HG03354 (cell line): Measurements from ENCODE around the gene AGAP1.

Experiments
- ATAC-seq: cut with Tn5 transposase; IDR thresholded peaks from one replicate; pipeline ENCODE4 v1.9.1; 2021; ENCODE audit warnings: mild to moderate bottlenecking; ENCODE audit not compliant: unreplicated experiment, poor library complexity, severe bottlenecking

AGAP1 gene

DNA sequence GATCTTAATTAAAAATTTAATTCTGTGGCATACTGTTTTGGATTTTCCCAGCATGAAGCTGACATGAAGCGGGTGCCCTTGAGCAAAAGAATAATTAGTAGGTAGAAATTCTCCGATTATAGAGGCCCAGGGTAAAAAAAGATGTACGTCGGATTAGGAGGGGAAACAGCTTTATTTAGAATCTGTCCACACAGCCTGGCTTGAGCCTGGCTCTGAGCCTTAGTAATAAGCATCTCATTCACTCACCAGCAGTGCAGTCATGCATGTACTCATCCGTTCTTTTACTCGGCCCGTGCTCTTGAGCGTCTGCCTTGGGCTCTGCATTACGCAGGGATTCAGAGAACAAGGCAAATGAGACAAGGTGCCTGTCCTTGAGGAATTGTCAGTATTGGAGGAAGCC lies 219.3 kb downstream of the AGAP1 start:
- ATAC-seq: no peak

DNA sequence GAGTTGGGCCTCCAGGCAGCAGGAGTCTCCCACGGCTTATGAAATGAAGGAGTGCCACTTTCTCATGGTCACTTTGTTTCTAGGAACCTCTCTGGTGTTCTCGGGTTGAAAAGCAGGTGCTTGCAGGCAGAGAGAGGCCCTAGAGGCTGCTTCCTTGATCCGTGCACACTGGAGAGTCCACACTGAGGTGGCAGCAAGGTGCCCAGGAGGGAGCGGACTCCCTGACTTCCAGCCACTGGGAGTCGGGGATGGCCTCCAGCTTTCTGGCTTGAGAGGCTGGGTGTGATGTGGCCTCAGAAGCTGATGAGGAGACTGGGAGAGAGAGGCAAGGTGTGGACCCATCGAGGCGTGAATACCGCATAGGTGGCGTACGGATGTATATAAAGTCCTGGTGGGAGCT lies 221.8 kb downstream of the AGAP1 start:
- ATAC-seq: no peak

DNA sequence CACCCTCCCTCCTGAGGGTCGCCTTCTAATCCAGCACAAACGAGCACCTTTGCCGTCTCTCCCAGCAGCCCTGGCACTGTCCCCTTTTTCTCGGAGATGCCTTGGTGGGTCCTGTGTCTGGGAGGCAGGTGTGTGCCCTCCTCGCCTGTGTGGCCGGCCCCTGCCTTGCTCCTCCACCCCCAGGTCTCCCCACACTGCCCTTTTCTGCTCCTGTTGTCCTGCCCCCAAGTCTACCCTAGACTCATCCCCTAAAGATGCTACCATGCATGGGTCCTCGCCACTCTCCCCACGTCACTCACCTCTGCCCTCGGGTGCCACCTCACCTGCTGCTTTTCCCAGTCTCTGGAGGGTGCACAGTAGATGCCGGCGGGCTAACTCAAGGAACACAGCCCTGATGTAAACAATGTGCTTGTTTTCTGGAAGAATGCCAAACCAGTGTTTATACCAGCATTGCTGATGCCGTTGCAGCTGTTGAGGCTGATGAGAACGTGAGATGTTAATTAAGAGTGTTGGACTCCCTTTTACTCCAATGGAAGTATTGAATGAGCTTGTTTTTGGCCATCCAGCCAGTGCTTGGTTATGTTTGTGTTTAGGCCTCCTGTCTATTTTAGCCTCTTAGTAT lies 223.1 kb downstream of the AGAP1 start:
- no peak for ATAC-seq

DNA sequence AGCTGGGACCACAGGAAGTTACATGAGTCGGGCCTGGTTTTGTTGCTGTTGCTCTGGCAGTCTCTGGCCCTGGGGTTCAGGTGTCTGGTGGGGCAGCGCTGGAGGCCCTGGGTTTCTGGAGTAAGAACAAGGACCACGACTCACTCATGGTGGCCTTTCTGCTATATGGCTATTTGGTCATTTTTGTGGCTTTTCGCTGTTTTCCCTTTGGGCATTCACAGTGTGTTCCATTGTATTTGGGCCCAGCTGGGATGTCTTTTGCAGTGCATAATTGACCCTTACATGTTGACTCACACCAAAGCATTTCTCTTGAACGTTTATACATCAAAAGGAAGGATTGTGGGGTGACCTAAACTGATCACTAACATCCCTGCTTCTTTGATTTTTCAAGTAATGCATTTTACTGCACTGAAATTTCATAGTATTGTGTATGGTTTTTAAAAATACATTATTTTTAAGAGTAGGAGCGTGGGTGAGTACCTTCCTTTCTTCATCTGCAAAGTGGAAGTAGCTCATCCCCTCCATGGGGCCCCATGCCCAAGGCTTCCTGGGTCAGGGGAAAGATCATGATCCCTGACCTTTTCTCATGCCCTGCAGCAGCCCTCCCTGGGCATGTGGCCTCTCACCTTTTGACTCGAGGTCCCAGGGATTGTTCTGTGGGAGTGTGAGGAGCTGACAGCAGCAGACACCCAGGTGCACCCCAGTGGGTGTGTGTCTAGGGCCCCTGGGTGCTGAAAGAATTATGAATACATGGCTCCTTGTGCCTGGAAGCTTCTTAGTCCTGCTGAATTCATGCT lies 225.5 kb downstream of the AGAP1 start:
- no peak for ATAC-seq

DNA sequence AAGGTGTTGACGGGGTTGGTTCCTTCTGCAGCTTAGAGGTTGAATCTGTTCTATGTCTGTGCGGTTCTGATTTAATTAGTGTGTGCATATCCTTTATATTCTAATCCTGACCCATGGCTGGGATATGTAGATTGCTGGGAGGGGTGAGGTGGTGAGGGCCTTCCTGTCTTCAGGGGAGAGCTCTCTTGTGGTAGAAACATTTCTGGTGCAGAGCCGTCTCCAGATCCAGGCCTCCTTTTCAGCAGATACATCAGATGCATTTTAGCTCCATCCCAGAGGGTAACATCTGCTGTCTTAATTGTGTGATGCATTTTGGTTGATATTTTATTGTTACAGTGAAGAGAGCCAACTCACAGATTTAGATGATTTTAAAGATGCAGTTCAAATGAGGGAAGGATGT lies 227.8 kb downstream of the AGAP1 start:
- no peak for ATAC-seq

DNA sequence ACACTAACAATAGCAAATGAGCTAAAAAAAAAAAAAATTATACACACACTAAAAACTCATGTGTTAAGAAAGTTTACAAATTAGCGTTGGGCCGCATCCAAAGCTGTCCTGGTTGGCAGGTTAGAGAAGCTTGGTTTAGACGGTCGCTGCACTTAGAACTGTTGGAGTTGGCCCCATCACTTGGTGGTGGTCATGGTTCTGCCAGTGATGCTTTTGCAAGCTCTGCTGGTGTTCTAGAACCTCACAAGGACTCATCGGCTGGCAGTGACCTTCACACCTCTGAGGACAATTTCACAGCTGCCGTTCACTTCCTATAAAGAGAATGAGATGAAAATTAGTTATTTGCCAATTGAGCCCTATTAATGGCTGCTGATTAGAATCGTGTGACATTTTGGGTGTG lies 229.0 kb downstream of the AGAP1 start:
- no peak for ATAC-seq

DNA sequence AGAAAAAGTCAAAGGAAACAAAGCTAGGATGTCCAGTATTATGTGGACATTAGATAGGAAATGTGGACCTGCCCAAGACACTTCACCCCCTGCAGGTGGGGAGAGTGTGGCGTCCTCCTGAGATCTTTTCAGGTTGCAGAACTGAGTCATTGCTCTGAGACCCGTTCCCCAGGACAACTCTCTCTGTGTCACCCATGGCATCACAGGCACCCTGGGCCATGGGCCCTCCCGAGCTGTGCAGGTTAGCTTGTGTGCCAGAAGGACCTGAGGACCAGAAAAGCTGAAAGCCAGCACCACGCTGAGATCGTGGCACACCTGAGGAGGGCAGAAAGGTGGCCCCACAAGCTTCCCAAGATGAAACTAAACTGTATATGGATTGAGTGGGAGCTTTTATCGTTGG lies 229.5 kb downstream of the AGAP1 start:
- ATAC-seq: no peak

DNA sequence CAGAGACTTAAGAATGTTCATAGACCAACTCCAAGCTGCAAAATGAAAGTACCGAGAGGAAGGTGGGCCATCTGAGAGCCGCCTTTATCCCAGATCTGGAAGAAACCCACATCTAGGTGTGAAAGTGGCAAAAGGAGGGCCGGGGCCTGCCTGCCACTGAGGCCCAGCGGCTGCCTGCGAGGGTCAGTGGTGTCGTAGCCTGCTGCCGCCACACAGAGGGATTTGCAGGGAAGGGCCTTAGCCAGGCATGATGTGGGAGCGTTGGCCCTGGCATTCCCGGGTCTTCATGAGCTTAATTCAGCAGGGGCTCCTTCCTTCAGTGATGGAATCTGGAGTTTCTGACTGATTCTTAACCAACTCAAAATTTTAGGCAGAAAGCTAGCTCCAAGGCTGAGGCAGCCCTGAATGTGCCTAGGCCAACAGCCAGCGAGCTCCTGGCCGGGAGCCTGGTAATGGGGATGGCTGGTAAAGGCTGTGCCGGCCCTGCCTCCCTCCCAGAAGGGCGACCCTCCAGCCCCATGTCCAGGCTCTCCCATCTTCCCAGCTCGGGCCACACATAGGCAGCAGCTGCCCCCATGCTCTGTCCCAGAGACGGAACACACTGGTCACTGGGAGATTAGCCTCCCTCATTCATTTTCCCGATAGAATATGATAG lies 230.1 kb downstream of the AGAP1 start:
- no peak for ATAC-seq

DNA sequence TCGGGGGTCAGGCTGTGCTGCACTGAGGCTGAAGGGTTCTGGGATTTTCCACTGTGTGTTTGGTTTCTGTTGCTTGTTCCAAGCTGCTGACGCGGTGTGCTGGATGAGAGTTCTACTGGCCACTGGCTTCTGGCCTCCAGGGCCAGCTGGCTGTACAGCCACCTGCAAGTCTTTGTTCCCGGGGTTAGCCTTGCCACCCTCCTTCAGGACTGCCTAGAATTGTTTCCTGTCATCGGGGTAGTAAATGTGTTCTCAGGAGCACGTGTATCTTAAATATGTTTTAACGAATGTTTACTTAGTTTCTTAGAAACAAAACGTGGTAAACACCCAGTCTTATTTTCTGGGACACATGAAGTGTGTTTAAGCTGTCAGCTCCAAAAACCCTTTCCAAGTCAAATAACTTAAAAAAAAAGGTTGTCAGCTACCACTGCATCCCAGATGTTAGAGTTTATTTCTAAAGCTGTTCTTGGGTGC lies 231.2 kb downstream of the AGAP1 start:
- no peak for ATAC-seq

DNA sequence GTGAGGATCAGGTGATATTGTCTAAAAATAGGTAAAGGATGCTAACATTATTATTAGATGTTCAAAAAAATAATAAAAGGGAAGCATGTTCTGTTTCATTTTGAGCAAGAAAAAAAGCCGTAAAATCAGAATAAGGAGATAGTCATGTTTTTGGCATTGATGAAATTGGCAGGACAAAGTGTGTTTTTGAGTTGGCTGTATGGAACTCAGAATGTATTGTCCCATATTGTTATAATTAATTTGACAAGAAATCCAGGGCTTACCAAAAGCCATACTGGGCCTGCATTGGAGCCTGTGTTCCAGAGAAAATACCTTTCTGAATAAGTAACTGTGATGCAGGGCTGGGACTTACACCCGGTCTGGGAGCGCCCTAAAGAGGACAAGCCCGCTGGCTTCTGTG lies 232.0 kb downstream of the AGAP1 start:
- ATAC-seq: no peak

DNA sequence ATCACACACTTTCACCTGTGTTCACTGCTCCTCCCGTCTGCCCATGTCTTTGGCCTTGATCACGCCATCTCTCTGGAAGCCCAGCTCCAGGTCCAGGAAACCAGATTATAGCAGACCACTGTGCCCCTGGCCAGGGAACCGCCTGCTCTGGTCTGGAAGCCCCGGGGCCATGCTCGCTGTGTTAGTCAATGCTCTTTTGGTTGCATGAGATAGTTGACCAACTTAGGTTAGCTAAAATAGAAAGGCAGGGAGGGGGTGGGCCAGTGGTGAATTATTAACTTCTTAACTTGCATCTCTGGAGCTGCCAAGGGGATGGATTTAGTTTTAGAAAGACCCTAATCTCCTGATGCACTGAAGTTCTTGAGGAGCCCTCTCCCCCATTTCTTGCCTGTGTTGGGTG lies 232.7 kb downstream of the AGAP1 start:
- ATAC-seq: no peak

DNA sequence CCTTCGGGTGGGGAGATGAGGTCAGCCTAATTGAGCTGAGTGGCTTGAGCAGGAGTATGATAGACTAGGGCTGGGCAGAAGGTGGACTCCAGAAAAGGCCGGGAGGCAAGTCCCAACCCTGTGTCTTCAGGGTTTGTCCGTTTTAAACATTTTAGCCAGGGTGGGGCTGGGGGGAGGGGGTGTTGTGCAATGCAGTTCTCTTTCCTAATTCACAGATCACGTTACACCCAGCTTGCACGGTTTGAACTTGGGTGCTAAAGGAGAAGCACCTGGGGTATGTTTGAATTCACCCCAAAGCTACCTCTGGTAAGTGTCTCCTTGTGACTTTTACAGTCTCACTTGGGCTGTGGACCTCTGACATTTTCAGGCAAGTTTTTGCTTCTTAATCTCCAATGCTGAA lies 233.3 kb downstream of the AGAP1 start:
- no peak for ATAC-seq

DNA sequence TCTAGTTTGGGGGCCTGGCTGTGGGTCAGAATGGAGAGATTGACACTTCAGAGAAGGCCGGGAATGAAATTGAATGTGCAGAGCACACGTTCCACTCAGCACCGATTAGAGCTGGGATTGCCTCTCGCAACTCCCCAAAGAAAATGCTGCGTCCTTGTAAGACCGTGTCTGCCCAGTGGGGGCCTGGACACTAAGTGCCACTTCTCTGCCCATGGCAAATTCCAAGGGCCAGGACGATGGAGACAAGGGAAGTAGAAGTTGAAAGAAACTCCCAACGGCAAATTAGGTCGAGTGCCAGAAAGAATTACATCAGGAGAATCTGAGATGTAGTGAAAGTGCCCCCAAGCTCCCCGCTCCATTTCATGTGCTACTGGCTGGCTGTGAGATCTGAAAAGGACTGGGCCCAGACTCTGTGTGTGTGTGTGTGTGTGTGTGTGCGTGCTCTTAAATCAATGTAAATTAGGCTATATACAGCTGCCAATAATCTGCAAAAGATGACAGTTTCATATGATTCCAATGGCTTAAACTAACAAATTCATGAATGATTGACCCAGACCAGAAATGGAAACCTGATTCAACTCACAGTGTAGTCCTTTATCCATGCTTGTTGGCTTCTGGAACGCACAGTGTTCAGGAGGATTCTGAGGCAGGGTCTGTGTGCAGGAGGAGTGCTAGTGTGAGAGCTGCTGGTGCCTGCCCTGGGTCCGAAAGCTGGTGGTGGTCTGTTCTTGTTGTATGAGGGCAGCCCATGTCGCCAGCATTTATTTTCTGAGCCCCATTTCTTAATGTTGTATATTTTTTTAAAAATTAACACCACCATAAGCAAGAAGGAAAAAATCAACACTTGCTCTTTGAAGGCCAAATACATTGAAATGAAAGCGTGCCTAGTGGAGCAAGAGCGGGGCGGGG lies 234.3 kb downstream of the AGAP1 start:
- ATAC-seq: no peak

DNA sequence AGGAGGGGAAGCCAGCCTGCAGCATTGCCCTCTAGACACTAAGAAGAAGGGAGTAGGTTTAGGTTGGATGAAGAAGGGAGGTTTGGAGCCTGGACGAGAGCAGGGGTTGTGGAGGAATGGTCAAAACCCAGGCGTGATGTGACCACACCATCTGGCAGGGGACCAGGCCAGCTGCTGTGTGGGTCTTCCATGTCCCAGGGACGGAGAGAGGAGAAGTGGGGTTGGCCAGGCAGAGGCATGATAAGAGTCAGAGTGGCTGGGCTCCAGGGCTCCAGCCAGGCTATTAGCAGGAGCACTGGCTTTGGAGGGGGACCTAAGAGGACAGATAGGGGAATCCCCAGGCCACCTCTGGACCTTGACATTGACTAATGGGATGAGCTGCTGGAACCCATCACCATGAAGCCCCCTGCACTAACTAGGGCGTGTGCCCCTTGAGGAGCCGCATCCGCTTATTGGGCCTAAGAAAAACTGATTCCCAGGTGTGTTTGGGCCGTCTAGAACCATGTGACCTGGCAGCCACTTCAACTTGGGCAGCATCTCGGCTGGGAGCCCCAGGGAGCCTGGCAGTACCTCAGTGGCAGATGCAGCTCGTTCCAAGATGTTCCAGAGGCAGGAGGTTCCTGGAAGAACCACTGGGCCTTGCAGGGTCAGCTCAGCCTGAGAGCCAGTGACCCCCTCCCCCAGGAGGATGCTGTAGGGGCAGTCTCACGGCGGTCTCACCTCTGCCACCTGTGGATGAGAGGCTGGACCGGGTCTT lies 235.1 kb downstream of the AGAP1 start:
- ATAC-seq: no peak

DNA sequence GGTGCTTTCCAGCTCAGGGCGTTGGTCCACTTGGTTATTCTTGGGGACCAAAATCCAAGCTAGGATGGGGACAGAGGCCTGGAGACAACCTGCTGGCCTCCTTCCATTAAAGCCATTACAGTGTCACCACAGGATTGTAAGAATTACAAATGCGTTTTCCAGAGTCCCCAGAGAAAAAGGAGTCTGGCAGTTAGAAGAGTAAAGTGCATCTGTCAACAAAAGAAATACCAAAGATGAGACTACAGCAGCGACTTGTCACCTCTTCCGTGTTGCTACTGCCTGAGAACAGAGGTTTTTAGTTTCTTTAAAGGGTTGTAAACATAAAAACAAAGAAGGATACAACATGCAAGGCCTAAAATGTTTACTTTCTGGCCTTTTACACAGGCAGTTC lies 235.7 kb downstream of the AGAP1 start:
- ATAC-seq: no peak

DNA sequence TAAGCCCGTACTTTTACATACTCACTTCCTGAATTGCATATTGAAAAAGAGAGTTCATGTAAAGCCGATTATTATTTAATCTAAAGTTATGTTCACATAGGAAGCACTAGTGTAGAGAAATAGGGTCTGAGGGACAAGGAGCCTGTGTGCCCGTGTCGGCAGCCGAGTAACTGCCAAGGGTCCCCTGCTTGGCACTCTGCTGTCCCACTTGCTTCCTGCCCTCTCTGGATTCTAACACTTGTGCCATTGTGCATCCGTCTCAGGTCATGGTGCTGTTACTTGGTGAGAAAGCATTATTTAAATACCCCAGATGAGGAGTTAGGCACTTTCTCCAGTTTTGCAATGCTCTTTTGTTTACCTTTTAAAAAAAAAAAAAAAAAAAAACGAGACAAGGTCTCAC lies 236.3 kb downstream of the AGAP1 start:
- ATAC-seq: no peak

DNA sequence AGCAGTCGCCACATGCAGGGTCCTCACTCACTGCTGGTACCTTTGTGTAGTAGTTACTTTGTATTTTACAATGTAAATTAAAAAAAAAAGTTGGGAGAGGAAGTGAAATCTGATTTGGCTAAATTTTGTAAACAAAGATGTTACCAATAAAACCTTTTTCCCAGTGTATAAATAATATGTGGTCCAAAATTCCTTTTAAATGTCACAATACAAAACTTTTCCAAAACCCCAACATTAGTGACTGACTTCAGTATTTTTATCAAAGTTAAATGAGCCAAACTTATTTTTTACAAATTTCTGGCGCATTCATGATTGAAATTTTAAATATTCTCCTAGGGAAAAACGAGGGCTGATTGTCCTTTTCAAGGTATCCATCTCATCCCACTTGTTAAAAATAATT lies 239.9 kb downstream of the AGAP1 start:
- ATAC-seq: no peak

DNA sequence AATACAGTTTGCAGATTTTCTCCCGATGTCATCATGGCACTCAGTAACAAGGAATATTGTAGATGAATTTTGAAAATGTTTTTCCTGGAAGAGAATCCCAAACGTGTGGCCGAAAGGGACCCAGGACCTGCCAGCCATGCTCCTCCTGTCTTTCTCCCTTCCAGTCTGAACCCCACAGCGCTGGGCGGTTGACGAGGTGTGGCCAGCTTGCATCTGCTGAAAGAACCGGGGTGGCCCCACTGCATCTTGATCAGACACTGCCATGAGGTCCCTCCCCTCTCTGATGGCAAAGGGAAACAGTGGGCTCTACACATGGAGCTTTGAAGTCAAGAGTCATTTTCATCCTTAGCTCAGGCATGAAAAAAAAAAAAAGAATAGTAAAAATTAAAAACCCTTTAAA lies 240.3 kb downstream of the AGAP1 start:
- no peak for ATAC-seq

DNA sequence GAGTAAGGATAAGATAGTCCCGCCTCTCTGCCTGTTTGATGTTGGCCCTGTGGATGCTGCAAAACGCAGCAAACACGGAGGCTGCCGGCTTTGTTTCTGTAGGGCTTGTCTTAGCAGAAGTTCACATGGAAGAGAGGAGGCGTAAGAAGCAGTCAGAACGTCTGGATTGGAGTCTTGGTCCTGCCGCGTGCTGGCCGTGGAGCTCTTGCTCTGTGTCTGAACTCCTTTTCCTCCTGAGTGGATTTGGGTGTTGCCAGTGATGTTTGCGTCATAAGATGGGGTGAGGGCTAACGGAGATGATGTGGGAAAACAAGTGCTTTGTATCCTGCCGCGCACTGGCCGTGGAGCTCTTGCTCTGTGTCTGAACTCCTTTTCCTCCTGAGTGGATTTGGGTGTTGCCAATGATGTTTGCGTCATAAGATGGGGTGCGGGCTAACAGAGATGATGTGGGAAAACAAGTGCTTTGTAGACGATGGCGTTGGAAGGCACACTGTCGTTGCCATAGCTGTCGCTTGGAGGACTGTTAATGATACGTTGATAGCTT lies 240.9 kb downstream of the AGAP1 start:
- ATAC-seq: no peak
